Activated T-cell treated with anti-CD3 and anti-CD28 coated beads, Interleukin-2, amount 50 U/mL, for 4 hours (primary cell): ENCODE results near the gene SELENOH. TPM values are rescaled to one million over a fixed set of nuclear protein-coding genes. Genes with fewer than 3 reads are reported as not detected.

Experiments used
- ATAC-seq, 2 donors: fragments of 200-7000 bp; cut with Tn5 transposase; one replicate each; pipeline ENCODE4 v1.10.0; 2021
- DNase-seq: peaks from one replicate; pipeline ENCODE4 v3.0.0-alpha.2; 2020
- H3K27me3 Mint-ChIP-seq: one replicate; pipeline ENCODE4 v1.8.0; 2021; ENCODE audit warnings: low read depth, mixed read lengths
- H3K36me3 Mint-ChIP-seq: one replicate; pipeline ENCODE4 v1.8.0; 2022; ENCODE audit warnings: mixed read lengths; ENCODE audit not compliant: insufficient read depth
- H3K4me1 Mint-ChIP-seq: one replicate; pipeline ENCODE4 v1.8.0; 2021; ENCODE audit warnings: low read depth, mixed read lengths
- H3K4me3 Mint-ChIP-seq: one replicate; pipeline ENCODE4 v1.8.0; 2021; ENCODE audit warnings: mild to moderate bottlenecking, moderate library complexity, mixed read lengths
- H3K9me3 Mint-ChIP-seq: one replicate; pipeline ENCODE4 v1.8.0; 2021; ENCODE audit warnings: mixed read lengths
- total RNA-seq, 3 donors: library from RNA; stranded (reverse); gene quantifications; one replicate each; pipeline ENCODE4 v1.2.1, GENCODE V29; 2021

The SELENOH gene
- total RNA-seq, 3 donors from 2014 or later = 231 to 290 (median 260) TPM

DNA sequence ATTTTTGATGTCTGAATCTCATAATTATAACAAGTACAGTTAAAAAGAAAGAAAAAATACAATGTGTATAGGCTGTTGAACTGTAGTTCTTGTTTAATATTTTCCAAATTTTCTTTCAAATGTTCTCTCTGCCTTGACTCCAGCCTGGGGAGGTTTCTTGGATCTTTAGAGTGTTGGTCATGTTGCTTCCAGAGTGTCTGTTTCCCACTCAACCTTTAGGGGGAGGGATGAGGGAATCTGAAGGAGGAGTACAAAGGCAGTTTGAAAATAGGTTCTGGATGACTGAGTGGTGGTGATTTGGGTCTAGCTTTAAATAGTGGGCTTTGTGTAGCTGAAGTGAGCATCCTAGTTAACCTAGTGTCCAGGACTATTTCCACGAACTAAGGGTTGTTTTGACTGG, 22.3 kb downstream of the SELENOH start:
- H3K4me1 Mint-ChIP-seq = no peaks in the 10 kb centered on the region
- peaks cover 6% of the 10 kb centered on the region for H3K36me3 Mint-ChIP-seq
- DNase-seq = no peak
- ATAC-seq = no peak
- H3K4me3 Mint-ChIP-seq = no peak overlapping the region
- no peaks in the 10 kb centered on the region for H3K9me3 Mint-ChIP-seq
- no peaks in the 10 kb centered on the region for H3K27me3 Mint-ChIP-seq

DNA sequence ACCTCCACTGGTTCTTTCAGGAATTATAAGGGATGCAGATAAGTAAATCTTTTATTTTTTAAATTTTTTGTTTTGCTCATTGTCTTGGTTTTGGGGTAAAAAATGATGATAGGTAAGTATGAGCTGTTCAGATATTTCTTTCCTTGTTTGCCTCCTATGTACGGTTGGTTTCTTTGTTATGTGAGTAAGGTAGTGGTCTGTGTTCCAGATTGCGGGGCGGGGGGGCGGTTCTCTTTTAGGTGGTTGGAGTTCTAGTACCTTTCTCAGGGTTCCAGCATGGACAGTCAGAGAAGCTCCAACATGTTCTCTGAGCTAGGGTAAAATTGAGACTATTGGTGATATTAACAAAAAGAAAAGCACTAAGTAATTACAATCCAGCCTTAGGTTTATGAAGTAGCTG, 22.7 kb downstream of the SELENOH start:
- H3K4me3 Mint-ChIP-seq = no peak overlapping the region
- H3K27me3 Mint-ChIP-seq = no peaks in the 10 kb centered on the region
- ATAC-seq = no peak
- H3K36me3 Mint-ChIP-seq = peaks cover 6% of the 10 kb centered on the region
- no peak for DNase-seq
- no peaks in the 10 kb centered on the region for H3K4me1 Mint-ChIP-seq
- H3K9me3 Mint-ChIP-seq = no peaks in the 10 kb centered on the region

DNA sequence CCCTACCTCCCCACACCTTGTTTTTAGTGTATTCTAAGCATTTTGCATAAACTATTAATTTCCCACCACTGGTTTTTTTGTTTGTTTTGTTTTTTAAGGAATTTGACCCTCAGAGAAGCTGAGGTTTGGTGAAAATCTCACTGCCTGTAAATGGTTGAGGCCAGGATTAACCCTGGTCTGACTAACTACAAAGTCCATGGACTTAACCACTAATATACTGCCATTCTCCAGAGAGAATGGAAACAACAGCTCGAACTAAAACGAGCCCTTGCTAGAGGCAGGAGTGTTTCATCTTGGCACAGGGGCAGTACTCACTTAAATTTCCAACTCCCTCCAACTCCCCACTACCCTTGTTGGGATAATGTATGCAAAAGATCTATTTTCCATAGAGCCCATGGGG, 23.3 kb downstream of the SELENOH start:
- Mint-ChIP-seq H3K4me1 (no peaks in the 10 kb centered on the region), H3K9me3 (no peaks in the 10 kb centered on the region), H3K4me3 (no peak overlapping the region), H3K27me3 (no peaks in the 10 kb centered on the region), H3K36me3 (peaks cover 6% of the 10 kb centered on the region)
- ATAC-seq (no peak), DNase-seq (no peak)

DNA sequence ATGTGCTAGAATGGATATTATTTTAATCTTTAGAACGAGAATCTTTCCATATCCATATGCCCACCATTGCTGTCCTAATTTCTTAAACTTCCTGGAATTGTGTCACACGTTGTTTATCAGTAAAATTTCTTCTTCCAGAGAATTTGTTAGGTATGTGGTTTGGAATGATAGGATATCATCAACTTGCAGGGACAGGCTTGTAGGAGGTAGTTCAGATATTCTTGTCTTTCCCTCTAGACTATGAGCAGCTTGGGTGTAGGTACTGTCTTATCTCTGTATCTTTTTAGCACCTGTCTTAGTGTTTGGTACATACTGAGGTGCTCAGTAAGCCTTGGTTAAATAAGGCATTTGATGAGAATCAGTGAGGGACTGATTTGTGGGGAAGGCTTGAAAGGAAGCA, 23.7 kb downstream of the SELENOH start:
- no peak for ATAC-seq
- Mint-ChIP-seq H3K27me3 (no peaks in the 10 kb centered on the region), H3K4me3 (no peak overlapping the region), H3K9me3 (no peaks in the 10 kb centered on the region), H3K4me1 (no peaks in the 10 kb centered on the region), H3K36me3 (peaks cover 6% of the 10 kb centered on the region)
- no peak for DNase-seq

DNA sequence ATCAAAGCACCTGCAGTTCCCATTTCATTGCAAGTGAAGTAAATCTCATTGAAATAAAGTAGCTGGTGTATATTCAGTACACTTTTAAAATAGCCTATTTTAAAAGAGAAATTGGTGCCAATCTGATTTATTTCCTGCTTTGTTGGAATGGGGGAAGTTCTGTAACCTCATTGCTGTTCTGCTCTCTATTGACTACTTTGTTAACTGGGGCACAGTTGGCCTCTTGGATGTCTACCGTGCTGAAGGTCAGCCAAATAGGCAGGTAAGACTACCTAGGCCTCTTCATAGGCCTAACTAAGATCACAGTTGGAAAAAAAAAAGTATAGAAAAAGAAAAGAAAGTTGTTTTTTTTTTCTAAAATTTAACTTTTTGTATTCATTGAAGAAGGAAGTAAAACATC, 29.5 kb downstream of the SELENOH start:
- ATAC-seq (no peak), DNase-seq (no peak)
- Mint-ChIP-seq H3K4me1 (peaks cover 3% of the 10 kb centered on the region), H3K36me3 (peaks cover 2% of the 10 kb centered on the region), H3K4me3 (no peak overlapping the region), H3K27me3 (no peaks in the 10 kb centered on the region), H3K9me3 (no peaks in the 10 kb centered on the region)

DNA sequence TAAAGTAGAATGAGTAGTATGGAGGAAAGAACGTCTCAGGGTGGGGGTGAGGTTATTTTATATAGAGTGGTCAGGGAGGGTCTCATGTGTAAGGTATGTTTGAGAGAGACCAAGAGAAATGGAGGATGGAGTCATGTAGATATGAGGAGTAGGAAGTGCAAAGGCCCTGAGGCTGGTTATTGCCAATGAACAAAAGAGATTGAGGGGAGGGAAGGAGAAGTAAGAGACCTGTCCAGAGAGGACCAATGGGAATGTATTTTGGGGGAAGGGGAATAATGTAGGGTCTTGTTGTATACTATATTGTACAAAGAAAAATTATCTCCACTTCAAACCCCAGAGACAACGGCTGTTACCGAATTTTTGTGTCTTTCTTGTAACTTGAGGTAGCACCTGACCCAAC, 30.1 kb downstream of the SELENOH start:
- ATAC-seq (no peak), DNase-seq (no peak)
- Mint-ChIP-seq H3K9me3 (no peaks in the 10 kb centered on the region), H3K4me3 (no peak overlapping the region), H3K27me3 (no peaks in the 10 kb centered on the region), H3K36me3 (peaks cover 1% of the 10 kb centered on the region), H3K4me1 (peaks cover 3% of the 10 kb centered on the region)

DNA sequence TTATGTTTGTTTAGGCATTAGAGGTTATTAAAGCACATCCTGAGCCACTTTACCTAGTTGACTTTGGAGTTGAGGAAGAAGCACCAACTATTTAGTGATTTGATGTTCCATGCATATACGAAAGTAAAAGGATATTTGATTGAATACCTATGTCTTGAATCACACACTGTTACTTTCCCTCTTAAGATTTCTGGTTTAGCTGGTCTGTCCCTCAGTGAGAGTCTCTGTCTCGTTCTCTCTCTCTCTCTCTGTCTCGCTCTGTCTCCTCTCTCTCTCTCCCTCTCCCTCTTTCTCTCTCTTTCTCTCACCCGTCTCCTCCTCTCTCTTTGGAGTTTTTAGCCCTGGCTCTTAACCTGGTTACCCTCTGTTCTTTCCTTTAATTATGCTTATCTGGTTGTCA, 31.3 kb downstream of the SELENOH start:
- peaks cover 3% of the 10 kb centered on the region for H3K4me1 Mint-ChIP-seq
- no peak for DNase-seq
- ATAC-seq = no peak
- no peaks in the 10 kb centered on the region for H3K27me3 Mint-ChIP-seq
- H3K4me3 Mint-ChIP-seq = no peak overlapping the region
- no peaks in the 10 kb centered on the region for H3K36me3 Mint-ChIP-seq
- no peaks in the 10 kb centered on the region for H3K9me3 Mint-ChIP-seq

DNA sequence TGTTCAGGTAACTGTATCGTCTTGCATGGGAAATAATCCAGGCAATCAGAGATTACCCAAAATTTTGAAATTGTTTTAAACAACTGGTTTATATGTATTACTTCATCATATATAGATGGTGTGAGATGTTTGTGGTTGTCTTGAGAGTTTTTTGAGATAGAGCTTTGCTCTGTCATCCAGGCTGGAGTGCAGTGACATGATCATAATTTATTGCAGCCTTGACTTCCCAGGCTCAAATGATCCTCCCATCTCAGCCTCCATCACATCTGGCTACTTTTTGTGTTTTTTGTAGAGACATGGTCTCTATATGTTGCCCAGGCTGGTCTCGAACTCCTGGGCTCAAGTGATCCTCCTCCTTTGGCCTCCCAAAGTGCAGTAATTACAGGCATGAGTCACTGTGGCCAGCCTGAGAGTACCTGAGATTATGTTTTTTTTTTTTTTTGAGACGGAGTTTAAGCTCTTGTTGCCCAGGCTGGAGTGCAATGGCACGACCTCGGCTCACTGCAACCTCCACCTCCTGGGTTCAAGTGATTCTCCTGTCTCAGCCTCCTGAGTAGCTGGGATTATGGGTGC, 31.8 kb downstream of the SELENOH start:
- DNase-seq (no peak), ATAC-seq (no peak)
- Mint-ChIP-seq H3K9me3 (no peaks in the 10 kb centered on the region), H3K4me1 (peaks cover 3% of the 10 kb centered on the region), H3K36me3 (no peaks in the 10 kb centered on the region), H3K4me3 (no peak overlapping the region), H3K27me3 (no peaks in the 10 kb centered on the region)

DNA sequence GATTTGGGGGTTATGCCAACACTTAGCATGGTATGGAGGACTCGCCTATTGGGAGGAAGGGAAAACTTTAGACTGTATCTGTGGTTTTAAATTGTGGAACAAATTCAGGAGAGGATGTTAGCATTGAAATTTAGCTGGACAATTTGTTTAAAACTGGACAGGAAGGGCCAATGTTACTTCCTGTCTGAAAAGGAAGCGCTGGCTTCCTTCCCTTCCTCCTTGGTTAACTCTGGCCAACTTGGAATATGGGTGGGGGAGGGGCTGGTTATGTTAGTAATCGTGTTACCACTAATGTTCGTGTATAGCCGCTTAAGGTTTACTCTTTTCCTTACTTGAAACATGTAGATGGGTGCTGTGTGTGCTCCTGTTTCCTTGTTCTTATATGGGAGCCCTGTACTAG, 34.2 kb downstream of the SELENOH start:
- Mint-ChIP-seq H3K4me1 (peaks cover 9% of the 10 kb centered on the region), H3K9me3 (no peaks in the 10 kb centered on the region), H3K36me3 (no peaks in the 10 kb centered on the region), H3K4me3 (no peak overlapping the region), H3K27me3 (no peaks in the 10 kb centered on the region)
- DNase-seq (no peak), ATAC-seq (no peak)

DNA sequence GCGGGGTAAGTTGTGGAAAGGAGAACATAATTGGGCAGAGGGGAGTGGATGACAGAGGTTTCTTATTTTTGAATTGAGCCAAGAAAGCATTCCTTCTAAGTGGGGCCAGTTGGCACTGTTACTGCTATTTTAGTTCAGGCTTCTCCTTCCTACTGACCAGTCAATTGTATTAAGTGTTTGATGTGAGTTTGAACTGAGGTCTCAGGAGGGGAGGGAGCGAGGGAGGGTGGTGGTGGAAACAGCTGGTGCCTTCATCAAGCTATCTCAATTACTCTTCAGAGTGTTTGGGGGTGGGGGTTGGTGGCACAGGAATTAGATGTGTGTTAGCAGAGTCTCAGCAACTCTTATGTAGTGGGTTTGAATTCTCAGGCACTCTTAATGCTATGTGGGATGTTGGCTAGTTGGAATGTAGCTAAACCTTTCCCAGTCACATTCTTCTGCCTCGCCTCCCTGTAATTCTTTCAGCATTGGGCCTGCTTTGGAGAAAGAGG, 34.8 kb downstream of the SELENOH start:
- no peaks in the 10 kb centered on the region for H3K27me3 Mint-ChIP-seq
- no peaks in the 10 kb centered on the region for H3K36me3 Mint-ChIP-seq
- no peak overlapping the region for H3K4me3 Mint-ChIP-seq
- no peaks in the 10 kb centered on the region for H3K9me3 Mint-ChIP-seq
- ATAC-seq (no peak), DNase-seq (no peak)
- peaks cover 9% of the 10 kb centered on the region for H3K4me1 Mint-ChIP-seq

DNA sequence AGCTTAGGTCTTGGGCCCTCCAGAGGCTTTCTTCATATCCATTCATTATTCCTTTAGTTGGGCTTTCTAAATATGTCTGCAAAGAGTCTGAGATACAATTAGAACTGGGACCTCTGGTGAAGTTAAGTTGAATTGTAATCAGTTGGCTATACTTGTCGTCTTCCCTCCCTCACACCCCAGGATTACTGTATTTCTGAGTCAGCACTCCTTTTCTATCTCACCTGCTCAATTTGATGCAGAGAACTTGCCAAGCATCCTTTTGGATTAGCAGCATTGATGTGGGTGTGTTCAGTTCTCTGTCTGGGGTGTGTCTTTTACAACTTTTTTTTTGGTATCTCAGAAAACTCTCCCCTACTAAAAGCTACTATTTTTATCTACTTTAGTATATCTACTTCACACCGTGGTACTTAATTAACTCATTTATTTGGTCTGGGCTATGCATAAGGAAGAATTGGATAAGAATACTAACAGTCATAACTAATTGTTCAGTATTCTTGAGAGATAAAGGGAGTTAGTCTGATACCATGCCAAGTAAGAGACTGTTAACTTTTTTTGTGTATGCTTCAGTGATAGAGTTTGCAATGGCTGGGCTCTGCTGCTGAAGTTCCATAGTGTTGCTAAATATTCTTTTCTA, 35.4 kb downstream of the SELENOH start:
- ATAC-seq = no peak
- no peak for DNase-seq
- H3K4me1 Mint-ChIP-seq = peaks cover 13% of the 10 kb centered on the region
- no peak overlapping the region for H3K4me3 Mint-ChIP-seq
- peaks cover under 1% of the 10 kb centered on the region for H3K36me3 Mint-ChIP-seq
- no peaks in the 10 kb centered on the region for H3K27me3 Mint-ChIP-seq
- H3K9me3 Mint-ChIP-seq = no peaks in the 10 kb centered on the region

DNA sequence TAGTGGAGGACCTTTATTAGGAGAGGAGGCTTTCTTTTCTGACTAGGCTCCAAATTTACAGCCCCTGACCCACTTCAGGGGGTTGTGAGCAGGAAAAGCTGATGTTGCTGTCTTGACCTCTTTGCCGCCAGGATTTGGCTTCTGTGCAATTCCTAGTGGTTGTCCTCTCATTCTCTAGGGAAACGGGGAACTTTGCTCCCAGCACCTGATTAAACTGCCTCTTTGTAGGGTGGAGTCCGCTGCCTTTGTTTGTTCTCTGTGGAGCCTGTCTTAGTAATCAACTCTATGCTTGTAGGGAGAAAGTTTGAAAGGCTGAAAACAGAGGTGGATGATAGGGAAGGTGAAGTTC, 36.7 kb downstream of the SELENOH start:
- Mint-ChIP-seq H3K4me1 (peaks cover 14% of the 10 kb centered on the region), H3K9me3 (no peaks in the 10 kb centered on the region), H3K4me3 (no peak overlapping the region), H3K36me3 (peaks cover 1% of the 10 kb centered on the region), H3K27me3 (no peaks in the 10 kb centered on the region)
- ATAC-seq (no peak), DNase-seq (no peak)

DNA sequence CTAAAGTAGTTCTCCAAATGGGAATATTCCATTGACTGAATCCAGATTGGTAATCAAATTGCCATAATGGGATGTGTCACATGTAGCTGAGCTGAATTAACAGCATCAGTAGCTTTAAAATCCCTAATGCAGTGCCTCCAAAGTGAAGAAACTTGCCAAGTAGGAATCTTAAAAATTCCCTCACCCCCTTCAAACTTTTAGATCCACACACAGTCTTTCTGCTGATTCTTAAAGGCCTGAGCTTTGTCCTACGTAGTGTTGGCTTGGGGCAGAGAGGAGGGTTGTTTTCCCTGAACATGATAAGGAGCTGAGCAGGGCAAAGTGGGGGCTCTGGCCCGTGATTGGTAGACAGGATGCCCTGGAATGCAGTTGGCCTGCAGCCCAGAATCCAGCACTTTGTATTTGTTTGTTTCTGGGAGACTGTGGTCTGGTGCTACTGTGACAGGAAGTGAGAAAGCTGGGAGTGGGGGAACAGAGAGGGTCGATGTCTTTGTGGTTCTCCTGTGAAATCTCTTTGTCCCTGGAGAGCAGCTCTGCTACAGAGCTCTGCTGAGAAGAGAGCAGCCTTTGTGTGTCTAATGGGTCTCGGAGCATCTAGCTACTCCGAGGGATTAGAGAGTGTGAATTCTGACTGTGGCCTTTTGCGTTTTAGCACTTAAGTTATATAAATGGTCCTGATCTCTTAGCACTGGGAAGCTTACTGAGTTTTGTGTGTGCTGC, 37.2 kb downstream of the SELENOH start:
- Mint-ChIP-seq H3K4me1 (peaks cover 14% of the 10 kb centered on the region), H3K4me3 (no peak overlapping the region), H3K9me3 (no peaks in the 10 kb centered on the region), H3K27me3 (no peaks in the 10 kb centered on the region), H3K36me3 (peaks cover 1% of the 10 kb centered on the region)
- DNase-seq (no peak), ATAC-seq (no peak)

DNA sequence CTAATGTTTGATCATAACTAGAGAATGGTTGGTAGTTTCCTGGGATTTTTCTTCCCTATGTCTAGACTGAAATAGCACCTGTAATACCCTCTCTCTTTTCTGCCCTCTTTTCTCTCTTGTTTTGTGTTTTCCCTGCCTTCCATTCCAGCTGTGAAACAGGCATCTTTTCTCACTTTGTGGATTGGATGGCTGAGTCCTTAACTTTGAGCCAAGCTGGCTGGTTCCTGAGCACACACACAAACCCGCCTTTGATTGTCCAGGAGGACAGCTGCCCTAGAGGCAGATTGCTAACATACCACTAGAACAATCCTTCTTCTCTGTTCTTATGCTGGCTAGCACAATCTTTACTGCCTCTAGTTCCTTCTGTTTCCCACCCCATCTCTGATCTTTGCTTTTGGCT, 38.0 kb downstream of the SELENOH start:
- no peaks in the 10 kb centered on the region for H3K27me3 Mint-ChIP-seq
- H3K9me3 Mint-ChIP-seq = no peaks in the 10 kb centered on the region
- ATAC-seq (no peak), DNase-seq (no peak)
- H3K4me3 Mint-ChIP-seq = no peak overlapping the region
- H3K4me1 Mint-ChIP-seq = peaks cover 14% of the 10 kb centered on the region
- H3K36me3 Mint-ChIP-seq = peaks cover 1% of the 10 kb centered on the region

DNA sequence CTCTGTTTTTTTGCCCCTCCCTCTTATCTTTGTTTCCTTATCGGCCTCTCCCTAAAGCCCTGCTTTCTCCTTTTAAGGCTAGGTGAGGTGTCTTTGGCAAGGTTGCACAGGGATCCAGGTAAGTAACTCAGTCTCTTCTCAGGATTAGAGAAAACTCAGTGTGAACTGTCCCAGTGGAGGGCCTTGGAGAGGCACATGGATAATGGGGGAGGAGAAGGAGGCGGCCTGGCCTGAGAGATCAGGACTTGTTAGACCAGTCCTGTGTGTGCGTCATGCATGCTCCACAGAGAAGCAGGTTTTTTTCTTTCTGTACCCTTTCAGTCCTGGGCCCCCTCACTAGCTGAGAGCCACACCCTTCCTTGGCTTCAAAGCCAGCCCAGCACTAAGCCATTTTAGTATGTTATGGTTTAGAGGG, 40.2 kb downstream of the SELENOH start:
- H3K4me1 Mint-ChIP-seq = peaks cover 11% of the 10 kb centered on the region
- no peaks in the 10 kb centered on the region for H3K27me3 Mint-ChIP-seq
- no peaks in the 10 kb centered on the region for H3K9me3 Mint-ChIP-seq
- DNase-seq (no peak), ATAC-seq (no peak)
- H3K4me3 Mint-ChIP-seq = no peak overlapping the region
- H3K36me3 Mint-ChIP-seq = peaks cover 1% of the 10 kb centered on the region
